ENCODE measurements around the gene STK32A. TPM values are rescaled to one million over a fixed set of nuclear protein-coding genes. Genes with fewer than 3 reads are reported as not detected.

Gene STK32A
- polyA plus RNA-seq, 2 of the 4 experiments (the other 2 are of a cell fraction): 0.45 to 1.2 TPM

DNA sequence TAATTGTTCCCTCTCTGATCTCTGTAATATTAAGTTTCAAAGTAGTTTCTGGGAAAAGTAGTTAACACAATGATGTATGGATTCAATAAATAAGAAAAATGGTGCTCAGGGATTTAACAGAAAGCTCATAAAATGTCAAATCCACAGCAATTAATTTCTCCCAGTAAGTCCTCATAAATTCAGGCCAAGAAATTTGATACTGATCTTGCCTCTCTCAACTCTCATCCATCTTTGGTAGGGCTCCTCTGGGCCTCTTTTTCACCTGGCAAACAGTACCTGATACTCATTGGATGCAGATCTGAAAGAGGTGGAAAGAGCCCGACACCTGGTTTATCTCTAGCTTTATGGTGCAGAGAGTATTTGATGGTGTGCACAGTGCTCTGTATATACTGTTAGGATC lies 106.1 kb downstream of the STK32A start (continued):
- no peak for TF ChIP-seq ZC3H11A (IDR thresholded peaks at IDR 0.05)
- TF ChIP-seq JUNB (IDR thresholded peaks at IDR 0.05): no peak
- no peak for TF ChIP-seq KDM1A (IDR thresholded peaks at IDR 0.05; ENCODE audit: low read depth)
- TF ChIP-seq POLR2A (IDR thresholded peaks at IDR 0.05; ENCODE audit: low read length): no peak
- no peak for TF ChIP-seq ZFP36 (IDR thresholded peaks at IDR 0.05; ENCODE audit: borderline replicate concordance, partially characterized antibody)

DNA sequence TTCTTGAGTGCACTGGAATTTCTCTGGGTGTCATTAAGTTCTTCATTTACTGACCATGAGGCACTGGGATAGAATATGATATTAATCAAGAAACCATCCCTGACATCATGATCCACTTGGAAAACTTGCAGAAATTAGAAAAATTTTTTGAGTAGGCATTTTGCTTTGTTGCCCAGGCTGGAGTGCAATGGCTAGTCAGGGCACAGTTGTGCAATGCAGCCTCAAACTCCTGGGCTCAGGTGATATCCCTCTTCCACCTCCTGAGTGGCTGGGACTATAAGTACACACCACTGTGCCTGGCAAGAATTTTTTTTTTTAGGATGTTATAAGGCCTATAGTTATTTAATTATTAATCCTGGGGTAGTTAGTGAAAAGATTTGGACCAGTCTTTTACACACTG lies 106.5 kb downstream of the STK32A start:
- no peak overlapping the region for H3K27ac ChIP-seq
- ATAC-seq (no peak), DNase-seq (ENCODE audit: low read depth in 1 of 2, low spot score in 1 of 2) (no peak), FAIRE-seq (no peak)
- POLR2A ChIA-PET: no interaction called here
- no peaks in the 10 kb centered on the region for H3K4me1 ChIP-seq
- H3K9me3 ChIP-seq: no peaks in the 10 kb centered on the region
- no peak overlapping the region for H3K4me2 ChIP-seq
- H3K4me3 ChIP-seq: no peak overlapping the region
- TF ChIP-seq ZNF302 (CRISPR knock-in tag; IDR thresholded peaks at IDR 0.05): no peak
- TF ChIP-seq CEBPB (IDR thresholded peaks at IDR 0.05): no peak
- no peak for TF ChIP-seq KDM1A (IDR thresholded peaks at IDR 0.05; ENCODE audit: low read depth)
- CTCF ChIA-PET: no interaction called here

- H3K27ac ChIP-seq: no peak overlapping the region
- ChIA-PET POLR2A (no interaction called here), CTCF (interaction anchor here (0.7 to 1.2 kb wide), 3 partner anchors 11 to 243 kb away, joined by 3 to 6 read pairs (median 3); no protein-coding TSS in a partner anchor)
- 32% methylated on average over 1 of the region's 1 CpG for WGBS (ENCODE audit: missing lambda C conversion rate)
- H3K4me2 ChIP-seq: no peak overlapping the region
- no peaks in the 10 kb centered on the region for H3K9me3 ChIP-seq
- no peak overlapping the region for H3K4me3 ChIP-seq
- TF ChIP-seq MAFK (IDR thresholded peaks at IDR 0.05; ENCODE audit: partially characterized antibody): no peak
- no peak for TF ChIP-seq ESRRA (IDR thresholded peaks at IDR 0.05; ENCODE audit: borderline replicate concordance, low read length)
- TF ChIP-seq ZSCAN20 (CRISPR knock-in tag; IDR thresholded peaks at IDR 0.05): no peak
- TF ChIP-seq, protein P1, sequence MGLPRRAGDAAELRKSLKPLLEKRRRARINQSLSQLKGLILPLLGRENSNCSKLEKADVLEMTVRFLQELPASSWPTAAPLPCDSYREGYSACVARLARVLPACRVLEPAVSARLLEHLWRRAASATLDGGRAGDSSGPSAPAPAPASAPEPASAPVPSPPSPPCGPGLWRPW (IDR thresholded peaks at IDR 0.05): no peak
- no peak for TF ChIP-seq POLR2A (IDR thresholded peaks at IDR 0.05; ENCODE audit: low read length)
- no peak for TF ChIP-seq CHD4 (IDR thresholded peaks at IDR 0.05; ENCODE audit: borderline replicate concordance)
- TF ChIP-seq POLR2AphosphoS2 (conservative IDR thresholded peaks at IDR 0.05; ENCODE audit: low read length): no peak
- TF ChIP-seq RFX5 (IDR thresholded peaks at IDR 0.05): no peak
- TF ChIP-seq HEYL (CRISPR knock-in tag; IDR thresholded peaks at IDR 0.05): no peak
- TF ChIP-seq PHF8 (IDR thresholded peaks at IDR 0.05; ENCODE audit: borderline replicate concordance, low read depth): no peak
- no peak for TF ChIP-seq PBX3 (IDR thresholded peaks at IDR 0.05)
- no peak for TF ChIP-seq E2F6 (IDR thresholded peaks at IDR 0.05; ENCODE audit: borderline replicate concordance, low read depth)
- TF ChIP-seq, protein P2, sequence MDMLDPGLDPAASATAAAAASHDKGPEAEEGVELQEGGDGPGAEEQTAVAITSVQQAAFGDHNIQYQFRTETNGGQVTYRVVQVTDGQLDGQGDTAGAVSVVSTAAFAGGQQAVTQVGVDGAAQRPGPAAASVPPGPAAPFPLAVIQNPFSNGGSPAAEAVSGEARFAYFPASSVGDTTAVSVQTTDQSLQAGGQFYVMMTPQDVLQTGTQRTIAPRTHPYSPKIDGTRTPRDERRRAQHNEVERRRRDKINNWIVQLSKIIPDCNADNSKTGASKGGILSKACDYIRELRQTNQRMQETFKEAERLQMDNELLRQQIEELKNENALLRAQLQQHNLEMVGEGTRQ (IDR thresholded peaks at IDR 0.05): no peak
- no peak for TF ChIP-seq MAZ (IDR thresholded peaks at IDR 0.05; ENCODE audit: borderline replicate concordance, low read depth, low read length)
- no peak for TF ChIP-seq FOXS1 (CRISPR knock-in tag; IDR thresholded peaks at IDR 0.05)
- H3K4me1 ChIP-seq: no peaks in the 10 kb centered on the region
- no peak for FAIRE-seq
- ATAC-seq: no peak
- DNase-seq (ENCODE audit: low read depth in 1 of 2, low spot score in 1 of 2): no peak
Measured at GRCh38 chr5:147344861-147345260, 110.0 kb downstream of the STK32A start.

Data from A549 (cell line).